Fibroblast of mammary gland (primary cell): Measurements from ENCODE around the gene INHA.

Experiments
- DNase-seq: peaks from one replicate; pipeline ENCODE4 v3.0.0-alpha.2; 2010; ENCODE audit warnings: low read depth
- H3K4me3 ChIP-seq: 2 replicates; pipeline ENCODE4 v1.5.1; 2011; ENCODE audit warnings: low read depth, mild to moderate bottlenecking, low read length, moderate library complexity; ENCODE audit not compliant: control insufficient read depth
- TF ChIP-seq, protein P1 (sequence below): conservative IDR thresholded peaks from 2 replicates; pipeline ENCODE4 v1.5.1; 2011; ENCODE audit warnings: low read depth, low read length, inconsistent platforms; ENCODE audit not compliant: control insufficient read depth, insufficient read depth

The INHA gene

DNA sequence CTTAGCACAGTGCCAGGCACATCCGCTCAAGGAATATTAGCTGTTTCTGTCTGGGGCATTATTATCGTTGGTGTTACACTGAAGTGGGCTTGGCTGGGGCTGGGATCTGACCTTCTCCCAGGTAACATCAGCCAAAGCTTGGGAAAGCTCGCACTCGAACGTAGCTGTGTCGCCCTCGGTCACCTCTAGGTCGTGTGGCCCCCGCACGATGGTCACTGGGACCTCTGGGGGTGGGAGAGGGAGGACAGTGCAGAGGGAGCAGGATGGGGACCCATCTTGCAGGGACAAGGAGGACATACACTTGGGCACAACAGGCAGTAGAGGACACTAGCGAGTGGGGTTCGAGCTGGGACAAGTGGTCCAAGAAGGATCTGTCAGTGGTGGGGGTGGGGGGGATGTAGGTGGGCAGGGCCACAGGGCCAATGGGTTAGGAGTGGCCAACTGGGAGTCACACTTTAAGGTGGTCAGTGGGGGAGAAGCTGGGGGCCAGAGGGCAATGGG is 18.6 kb upstream of the INHA start:
- TF ChIP-seq, protein P1, sequence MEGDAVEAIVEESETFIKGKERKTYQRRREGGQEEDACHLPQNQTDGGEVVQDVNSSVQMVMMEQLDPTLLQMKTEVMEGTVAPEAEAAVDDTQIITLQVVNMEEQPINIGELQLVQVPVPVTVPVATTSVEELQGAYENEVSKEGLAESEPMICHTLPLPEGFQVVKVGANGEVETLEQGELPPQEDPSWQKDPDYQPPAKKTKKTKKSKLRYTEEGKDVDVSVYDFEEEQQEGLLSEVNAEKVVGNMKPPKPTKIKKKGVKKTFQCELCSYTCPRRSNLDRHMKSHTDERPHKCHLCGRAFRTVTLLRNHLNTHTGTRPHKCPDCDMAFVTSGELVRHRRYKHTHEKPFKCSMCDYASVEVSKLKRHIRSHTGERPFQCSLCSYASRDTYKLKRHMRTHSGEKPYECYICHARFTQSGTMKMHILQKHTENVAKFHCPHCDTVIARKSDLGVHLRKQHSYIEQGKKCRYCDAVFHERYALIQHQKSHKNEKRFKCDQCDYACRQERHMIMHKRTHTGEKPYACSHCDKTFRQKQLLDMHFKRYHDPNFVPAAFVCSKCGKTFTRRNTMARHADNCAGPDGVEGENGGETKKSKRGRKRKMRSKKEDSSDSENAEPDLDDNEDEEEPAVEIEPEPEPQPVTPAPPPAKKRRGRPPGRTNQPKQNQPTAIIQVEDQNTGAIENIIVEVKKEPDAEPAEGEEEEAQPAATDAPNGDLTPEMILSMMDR: no peak
- H3K4me3 ChIP-seq: no peak overlapping the region
- no peak for DNase-seq

DNA sequence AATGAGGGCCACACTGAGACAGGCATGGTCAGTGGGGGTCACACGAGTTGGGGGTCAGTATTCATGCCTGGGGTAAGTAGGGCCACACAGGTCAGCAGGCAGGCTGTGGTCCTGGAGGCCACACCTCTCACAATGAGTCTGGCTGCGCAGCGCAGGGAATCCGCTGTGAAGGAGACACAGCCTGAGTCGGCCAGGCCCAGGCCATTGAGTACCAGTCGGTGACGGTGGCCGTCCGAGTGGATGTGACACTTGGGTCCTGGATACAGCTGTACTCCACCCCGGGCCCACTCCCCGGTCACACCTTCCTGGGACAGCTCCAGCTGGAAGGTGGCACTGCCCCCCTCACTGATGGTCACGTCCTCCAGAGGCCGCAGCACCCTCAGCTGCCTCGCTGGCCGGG is 17.8 kb upstream of the INHA start:
- DNase-seq: no peak
- TF ChIP-seq, protein P1: no peak
- no peak overlapping the region for H3K4me3 ChIP-seq

DNA sequence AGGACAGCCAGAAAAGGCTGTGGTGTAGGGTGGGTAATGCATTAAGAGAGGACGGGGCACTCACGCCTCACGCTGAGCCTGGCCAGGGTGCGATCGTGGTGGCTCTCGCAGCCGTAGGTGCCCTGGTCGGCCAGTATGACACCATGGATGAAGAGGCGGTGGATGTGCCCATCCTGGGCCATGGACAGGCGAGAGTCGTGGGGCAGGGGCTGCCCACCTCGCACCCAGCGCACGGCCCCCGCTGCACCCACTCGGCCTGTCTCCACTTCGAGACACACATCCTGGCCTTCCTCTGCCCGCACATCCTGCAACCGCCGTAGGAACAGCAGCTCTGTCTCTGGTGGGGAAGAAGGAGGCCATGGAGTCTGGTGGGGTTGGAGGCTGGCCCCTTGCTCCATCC is 16.2 kb upstream of the INHA start:
- DNase-seq: no peak
- TF ChIP-seq, protein P1: no peak
- H3K4me3 ChIP-seq: no peak overlapping the region

DNA sequence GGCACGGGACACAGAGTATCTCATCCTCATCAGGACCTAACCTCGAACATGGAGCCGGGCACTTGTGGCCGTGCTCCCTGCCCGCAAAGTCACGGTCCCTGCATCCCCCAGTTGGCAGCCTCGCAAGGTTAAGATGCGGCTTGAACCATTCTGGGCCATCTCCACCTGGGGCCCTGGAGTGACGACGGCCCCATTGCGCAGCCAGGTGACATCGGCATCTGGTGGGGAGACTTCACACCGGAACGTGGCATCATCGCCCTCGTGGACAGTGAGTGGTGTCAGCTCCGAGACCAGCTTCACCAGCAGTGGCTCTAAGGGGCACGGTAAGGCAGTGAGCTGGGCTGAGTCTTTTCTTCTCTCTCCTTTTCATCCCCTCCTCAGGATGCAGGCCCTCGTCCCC is 15.7 kb upstream of the INHA start:
- TF ChIP-seq, protein P1: no peak
- DNase-seq: no peak

DNA sequence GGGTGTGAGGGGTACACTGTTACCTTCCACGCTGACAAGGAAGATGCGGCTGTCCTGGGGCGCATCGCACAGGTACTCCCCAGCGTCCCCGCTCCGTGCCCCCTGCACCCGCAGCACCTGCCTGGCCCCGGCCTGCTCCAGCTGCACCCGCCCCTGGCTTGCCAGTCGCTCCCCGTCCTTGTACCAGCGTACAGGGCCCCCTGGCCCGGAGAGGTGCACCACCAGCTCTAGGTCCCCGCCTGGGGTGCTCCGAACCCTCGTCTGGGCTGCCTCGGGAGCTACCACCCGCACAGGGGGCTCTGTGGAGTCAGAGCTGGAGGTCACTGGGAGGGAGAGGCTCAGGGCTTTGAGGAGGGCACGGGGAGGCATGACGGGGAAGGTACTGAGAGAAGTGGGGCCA is 14.8 kb upstream of the INHA start:
- TF ChIP-seq, protein P1: no peak
- DNase-seq: no peak
- no peak overlapping the region for H3K4me3 ChIP-seq

More for the DNA sequence above, 15.7 kb upstream of the INHA start:
- H3K4me3 ChIP-seq: no peak overlapping the region

DNA sequence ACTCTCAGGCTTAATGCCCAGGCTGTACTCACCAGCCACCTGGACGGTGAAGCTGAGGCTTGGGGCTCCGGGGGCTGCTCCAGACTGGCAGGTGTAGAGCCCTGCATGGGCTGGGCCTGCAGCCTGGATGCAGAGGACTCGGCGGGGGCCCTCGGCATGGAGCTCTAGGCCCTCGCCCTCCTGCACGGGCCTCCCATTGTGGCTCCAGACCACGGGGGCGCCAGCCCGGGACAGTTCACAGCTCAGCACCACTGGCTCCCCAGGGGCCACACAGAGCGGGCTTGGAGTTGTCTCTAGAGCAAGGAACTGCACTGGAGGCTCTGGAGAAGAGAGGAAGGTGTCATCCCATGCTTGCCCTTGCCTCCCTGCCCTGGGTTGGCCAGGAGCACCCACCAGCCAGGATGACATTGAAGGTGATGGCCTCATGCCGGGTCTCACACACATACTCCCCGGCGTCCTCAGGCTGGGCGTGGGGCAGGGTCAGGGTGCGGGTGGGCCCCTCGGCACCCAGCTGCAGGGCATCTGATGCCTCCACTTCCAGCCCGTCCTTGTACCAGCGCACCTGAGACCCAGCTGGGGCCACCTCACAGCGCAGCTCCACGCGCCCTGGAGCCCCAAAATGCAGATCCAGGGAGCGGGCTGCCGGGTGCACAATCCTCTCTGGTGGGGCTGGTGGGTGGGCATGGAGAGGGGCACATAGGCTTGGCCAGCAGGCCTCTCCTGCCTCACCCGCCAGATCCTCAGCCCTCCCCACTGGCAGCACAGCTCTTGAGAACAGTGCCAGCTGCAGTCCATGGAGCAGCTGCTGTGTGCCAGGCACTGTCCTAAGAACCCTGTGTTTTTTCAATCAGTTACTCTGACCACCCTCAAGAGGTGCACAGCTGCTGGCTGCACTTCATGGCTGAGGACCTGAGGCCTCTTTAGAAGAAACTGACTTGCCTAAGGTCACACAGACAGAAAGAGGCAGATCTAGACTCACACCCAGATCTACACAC is 14.0 kb upstream of the INHA start:
- TF ChIP-seq, protein P1: no peak
- no peak overlapping the region for H3K4me3 ChIP-seq
- no peak for DNase-seq
